ENCODE measurements around the gene SLC9A9.

SLC9A9 gene

DNA sequence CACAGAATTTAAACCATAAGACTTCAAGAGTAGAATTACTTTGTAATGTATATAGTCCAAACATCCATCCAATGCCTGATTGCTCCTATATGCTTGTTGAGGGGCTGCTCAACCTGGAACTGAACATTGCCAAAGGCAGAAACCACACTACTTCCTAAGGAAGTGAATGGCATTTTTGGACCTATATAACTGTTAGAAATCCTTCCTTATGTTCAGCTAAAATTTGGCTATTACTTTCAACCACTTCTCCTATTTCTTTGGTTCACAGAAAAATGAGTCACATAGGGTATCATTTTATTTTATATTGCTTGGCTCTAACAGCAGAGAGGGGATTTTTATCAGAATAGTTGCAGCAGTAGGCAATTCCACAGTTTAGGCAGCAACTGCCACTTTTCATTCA, 342.1 kb downstream of the SLC9A9 start:
- no peak for DNase-seq (ENCODE audit: low read depth)

GRCh38 chr3:143503325-143503885, 344.9 kb downstream of the SLC9A9 start:
- no peak for DNase-seq (ENCODE audit: low read depth)

- DNase-seq (ENCODE audit: low read depth), result no peak
Observed at GRCh38 chr3:143502081-143502480, 346.2 kb downstream of the SLC9A9 start.

DNA sequence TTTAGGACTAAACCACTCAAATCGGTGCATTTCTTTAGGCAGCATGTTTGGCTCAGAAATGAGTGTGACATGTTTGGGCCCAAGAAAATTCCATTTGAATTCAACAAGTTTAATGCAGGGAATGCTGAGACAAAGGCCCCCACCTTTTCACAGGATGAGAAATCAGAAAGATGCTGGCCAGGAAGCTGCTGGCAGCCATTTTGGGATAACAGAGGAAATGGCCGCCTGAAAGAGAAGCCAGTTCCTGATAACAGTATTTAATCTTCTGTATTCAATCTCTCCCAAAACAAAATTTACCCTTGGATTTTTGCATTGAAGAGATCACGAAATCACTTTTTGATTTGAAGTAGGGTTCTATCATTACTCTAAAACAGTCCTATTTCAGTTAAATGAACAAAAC, 350.9 kb downstream of the SLC9A9 start:
- DNase-seq (ENCODE audit: low read depth), result no peak

- DNase-seq (ENCODE audit: low read depth), result no peak
Observed at GRCh38 chr3:143496191-143496590, 352.1 kb downstream of the SLC9A9 start.

DNA sequence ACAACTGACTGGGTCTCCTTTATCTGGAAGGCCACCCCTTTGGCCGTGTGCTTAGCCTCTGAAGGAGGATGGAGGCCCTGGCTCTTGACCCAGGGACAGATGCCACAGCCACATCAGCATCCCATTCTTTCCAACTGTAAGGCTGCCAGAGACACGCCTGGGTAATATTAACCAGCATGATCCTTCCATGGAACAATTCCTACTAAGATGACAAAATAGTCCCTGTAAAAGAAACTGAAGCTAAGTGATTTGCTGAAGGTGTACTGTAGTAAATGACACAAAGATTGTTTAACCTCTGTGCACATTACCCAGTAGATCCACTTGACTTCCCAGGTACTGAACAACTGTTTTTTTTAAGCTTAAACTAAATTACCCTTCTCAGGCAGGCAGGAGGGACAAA, 352.7 kb downstream of the SLC9A9 start:
- DNase-seq (ENCODE audit: low read depth), result no peak

- no peak for DNase-seq (ENCODE audit: low read depth)
Observed at GRCh38 chr3:143486611-143487010, 361.7 kb downstream of the SLC9A9 start.

- DNase-seq (ENCODE audit: low read depth), result no peak
Observed at GRCh38 chr3:143484846-143485512, 363.3 kb downstream of the SLC9A9 start.

GRCh38 chr3:143483214-143483613, 365.1 kb downstream of the SLC9A9 start:
- no peak for DNase-seq (ENCODE audit: low read depth)

- DNase-seq (ENCODE audit: low read depth), result no peak
Observed at GRCh38 chr3:143482106-143483088, 365.9 kb downstream of the SLC9A9 start.

GRCh38 chr3:143480344-143480743, 367.9 kb downstream of the SLC9A9 start:
- no peak for DNase-seq (ENCODE audit: low read depth)

DNA sequence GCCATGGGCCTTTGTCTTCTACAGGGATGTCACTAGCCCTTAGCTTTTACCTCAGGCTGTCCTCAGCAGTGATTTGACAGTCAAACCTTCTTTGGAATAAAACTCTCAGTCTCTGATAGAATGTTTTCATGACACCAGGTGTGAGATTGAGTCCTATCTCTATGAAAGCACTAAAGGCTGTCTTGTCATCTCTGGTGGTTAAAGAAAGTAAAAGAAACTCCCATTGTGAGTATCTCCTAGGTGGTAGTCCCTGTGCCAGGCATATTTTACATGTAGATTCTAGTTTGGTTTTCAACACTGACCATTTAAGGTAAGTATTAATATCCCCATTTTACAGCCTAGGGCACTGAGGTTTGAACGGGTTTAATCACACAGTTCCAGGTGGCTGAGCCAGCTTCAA, 368.5 kb downstream of the SLC9A9 start:
- no peak for DNase-seq (ENCODE audit: low read depth)

- DNase-seq (ENCODE audit: low read depth), result no peak
Observed at GRCh38 chr3:143478115-143478693, 370.1 kb downstream of the SLC9A9 start.

GRCh38 chr3:143476965-143477640, 371.2 kb downstream of the SLC9A9 start:
- no peak for DNase-seq (ENCODE audit: low read depth)

DNA sequence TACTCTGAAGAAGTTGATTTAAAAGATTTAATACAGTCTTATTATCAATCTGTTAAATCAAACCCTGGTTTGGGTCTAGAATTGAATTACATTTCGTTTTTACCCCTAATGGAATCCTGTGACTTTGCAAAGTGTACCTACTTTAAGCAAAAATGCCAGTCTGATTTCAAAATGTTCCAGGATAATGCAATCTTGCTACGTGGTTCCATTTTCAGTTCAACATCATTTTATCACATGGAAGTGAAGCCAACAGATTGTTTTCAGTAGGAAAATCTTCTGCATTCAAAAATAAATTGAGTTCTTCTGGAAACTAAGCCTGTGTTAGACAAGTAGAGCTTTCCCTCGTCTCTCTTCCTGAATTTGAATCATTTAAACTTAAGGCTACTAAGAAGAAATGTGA, 372.3 kb downstream of the SLC9A9 start:
- DNase-seq (ENCODE audit: low read depth), result no peak

GRCh38 chr3:143472731-143473523, 375.3 kb downstream of the SLC9A9 start:
- DNase-seq (ENCODE audit: low read depth), result no peak

DNA sequence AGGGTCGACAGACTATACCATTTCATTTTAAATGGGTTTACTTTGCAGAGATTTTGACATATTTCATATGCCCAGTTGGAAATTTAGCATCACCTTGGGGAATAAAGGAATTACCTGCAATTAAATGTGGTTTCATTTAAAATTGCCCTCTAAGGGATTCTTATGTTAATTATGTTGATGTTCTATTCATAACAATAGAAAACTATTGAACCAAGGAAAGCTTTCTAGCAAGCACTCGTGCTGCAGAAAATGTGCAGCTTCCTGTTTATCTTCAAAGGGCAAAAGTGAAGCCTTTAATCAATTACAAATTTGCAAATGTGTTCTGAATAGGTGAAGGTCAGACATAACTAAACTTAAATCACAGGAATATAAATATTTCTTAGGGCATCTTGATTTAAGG, 376.6 kb downstream of the SLC9A9 start:
- no peak for DNase-seq (ENCODE audit: low read depth)

GRCh38 chr3:143469159-143469558, 379.1 kb downstream of the SLC9A9 start:
- DNase-seq (ENCODE audit: low read depth), result no peak

- no peak for DNase-seq (ENCODE audit: low read depth)
Observed at GRCh38 chr3:143465666-143466065, 382.6 kb downstream of the SLC9A9 start.

GRCh38 chr3:143464850-143465249, 383.4 kb downstream of the SLC9A9 start:
- no peak for DNase-seq (ENCODE audit: low read depth)

DNA sequence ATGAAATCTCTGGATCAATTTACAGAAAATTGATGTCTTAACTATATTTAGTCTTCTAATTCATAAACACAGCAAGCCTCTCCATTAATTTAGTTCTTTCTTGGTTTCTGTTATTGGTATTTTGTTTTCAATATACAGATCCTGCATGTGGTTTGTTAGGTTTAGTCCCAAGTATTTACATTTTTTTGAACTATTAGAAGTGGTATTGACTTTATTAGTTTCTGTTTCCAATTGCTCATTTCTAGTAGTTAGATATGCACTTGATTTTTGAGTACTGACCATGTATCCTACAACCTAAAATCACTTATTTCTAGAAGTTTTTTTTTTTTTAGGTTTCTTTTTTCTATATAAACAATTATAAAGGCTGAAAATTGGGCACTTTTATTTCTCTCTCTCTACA, 392.8 kb downstream of the SLC9A9 start:
- no peak for DNase-seq (ENCODE audit: low read depth)

Data from T follicular helper cell (primary cell).